Activated effector memory CD4-positive, alpha-beta T cell treated with Interleukin-2 at 50 U/mL for 16 hours (primary cell): ENCODE results near the gene PRR5L.
A peak's percentile ranks its signal among the peaks of the same experiment; 100 is the strongest.

ENCODE experiments used
- DNase-seq: peaks from one replicate; pipeline ENCODE4 v3.0.0-alpha.2; 2020

Gene PRR5L, protein sequence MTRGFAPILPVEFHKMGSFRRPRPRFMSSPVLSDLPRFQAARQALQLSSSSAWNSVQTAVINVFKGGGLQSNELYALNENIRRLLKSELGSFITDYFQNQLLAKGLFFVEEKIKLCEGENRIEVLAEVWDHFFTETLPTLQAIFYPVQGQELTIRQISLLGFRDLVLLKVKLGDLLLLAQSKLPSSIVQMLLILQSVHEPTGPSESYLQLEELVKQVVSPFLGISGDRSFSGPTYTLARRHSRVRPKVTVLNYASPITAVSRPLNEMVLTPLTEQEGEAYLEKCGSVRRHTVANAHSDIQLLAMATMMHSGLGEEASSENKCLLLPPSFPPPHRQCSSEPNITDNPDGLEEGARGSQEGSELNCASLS

DNA sequence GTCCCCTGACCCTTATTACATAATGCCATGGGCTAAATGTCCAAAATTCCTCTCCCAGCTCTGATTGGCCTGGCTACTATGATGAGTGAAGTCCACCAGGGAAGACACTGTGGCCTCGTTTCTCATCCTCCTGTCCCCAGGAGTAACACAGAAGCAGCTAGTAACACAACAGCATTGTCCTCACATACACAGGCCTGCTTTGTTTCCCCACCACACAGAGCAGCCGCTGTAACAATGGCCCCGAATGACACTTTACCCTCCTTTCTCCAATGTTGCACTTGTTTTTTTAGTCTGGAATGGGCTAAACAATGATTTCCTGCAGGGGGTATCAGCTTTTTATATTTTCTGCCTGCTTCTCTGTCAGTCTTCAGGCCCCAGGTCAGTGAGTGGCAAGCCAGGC is at the start of gene PRR5L:
Gene PRR5L (plus strand): TSS at position 363 of the 400 bp plus-strand sequence. CDS start 104,834 bp downstream, outside the sequence.
- no peak for DNase-seq

DNA sequence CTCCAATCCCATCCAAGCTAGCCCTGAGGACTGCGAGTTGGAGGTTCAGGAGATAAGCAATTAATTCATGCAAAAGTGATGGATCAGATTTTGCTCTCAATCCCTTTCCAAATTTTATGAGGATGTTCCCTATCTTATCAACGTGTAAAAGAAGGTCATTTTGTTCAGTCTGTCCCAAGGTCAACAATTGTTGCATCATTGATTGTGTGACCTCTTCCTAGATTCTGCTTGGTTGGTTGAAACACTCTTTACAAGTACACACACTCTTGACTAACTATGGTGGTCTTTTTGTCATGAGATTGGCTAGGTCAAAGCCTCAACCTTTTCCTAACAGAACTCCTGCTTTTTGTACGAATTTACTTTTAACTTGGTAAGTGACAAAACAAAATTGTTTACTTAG is 48.6 kb upstream of the PRR5L start:
- DNase-seq = no peak

DNA sequence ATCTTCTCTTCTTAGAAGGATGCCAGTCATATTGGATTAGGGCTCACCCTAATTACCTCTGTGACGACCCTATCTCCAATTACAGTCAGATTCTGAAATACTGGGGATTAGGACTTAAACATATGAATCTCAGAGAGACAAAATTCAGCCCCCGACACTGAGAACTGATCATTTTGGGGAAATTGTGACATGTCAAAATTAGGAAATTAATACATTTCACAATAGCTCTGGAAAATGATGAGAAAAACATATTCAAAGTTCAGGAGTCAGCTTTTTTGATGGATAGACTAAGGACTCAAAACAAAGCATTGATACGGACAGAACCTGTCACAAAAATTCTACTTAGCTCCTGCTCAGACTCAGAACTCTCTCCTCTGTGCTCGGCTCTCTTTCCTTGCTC is 47.7 kb upstream of the PRR5L start:
- no peak for DNase-seq

DNA sequence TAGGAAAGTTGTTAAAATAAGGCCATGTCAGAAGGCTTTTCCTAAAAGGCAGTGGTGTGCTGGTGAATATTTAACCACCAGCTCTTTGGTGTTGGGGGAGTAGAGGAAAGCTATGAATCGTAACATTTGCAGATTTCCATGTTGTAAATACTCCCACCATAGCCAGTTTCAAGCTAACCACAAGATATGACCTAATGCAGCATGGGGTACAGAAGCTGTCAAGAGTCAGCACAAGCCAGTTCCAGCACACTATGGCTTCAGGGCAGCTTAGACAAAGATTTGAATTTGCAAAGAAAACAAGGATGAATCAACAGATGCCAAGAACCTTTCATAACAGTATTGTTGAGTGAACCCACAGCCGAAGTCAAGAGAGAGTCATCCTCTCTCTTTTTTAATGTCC is 46.8 kb upstream of the PRR5L start:
- DNase-seq = no peak

DNA sequence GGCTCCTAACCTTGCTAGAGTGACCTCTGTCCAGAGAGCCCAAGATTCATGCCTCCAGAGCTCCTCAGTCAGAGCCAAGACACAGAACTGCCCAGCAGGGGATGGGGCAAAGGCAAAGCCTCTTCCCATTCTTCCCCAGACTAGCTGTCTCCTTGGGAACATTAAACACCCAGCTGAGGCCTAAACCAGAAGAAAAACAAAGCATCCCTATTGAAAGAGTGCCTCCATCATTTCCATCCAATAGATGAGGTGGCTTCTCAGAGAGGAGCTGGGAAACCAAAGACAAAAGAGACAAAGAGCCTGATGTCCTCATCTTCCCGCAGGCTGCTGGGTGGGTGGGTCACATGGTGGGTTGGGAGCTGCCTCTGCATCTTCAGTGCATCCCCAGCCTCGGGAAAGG is 44.3 kb upstream of the PRR5L start:
- DNase-seq = no peak

DNA sequence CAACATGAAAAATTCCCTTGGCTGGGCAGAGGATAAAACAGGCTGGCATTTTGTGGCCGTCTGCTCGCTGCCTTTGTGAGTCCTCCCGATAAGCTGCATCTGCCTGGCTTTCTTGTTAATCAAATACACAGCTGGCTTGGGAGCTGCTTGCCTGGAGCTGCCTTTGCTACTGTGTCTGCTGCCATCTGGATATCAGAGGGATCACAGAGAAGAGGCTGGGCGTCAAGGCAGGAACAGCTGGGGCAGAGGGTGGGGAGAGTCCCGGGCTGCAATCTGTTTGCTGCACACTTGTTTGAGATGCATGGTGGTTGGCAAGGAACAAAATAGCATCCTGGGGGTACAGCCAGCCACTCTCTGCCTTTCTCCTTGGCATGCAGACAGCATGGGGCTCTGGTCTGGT is 42.9 kb upstream of the PRR5L start:
- DNase-seq = no peak

DNA sequence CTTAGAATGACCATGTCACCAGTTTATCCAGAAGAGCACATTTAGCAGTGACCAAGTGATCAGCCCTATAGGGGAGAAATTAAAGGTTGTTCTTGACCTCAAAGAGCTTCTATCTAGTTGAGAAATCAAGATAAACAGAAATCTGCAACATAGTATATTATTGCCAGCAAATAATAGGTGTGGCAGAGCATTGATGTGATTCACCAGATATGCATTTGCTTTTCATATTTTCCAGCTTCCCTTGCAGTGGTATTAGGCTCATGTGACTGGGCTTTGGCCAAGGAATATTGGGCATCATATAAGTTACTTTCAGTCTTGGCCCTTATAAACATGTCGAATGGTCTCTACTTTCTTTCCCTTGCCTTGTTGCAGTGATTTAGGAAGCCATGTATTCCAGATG is 41.4 kb upstream of the PRR5L start:
- no peak for DNase-seq

DNA sequence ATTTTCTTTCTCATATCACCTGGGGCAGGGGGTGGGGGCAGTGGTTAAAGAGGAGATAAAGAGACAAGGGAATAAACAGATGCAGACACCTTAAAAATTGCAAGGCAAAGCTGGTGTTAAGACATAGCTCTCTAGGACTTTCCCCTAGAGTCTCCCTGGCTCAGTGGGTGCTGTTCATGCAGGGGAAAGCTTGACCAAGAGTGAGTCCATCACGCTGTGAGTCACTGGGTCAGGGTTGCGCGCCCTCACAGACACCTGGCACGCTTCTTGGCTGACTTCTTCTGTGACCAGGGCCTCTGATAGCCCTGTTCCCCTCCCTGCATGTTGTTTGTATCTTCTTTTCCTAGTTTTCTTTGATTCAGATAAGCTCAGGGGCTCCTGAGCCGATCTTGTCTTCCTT is 38.7 kb upstream of the PRR5L start:
- DNase-seq = no peak

DNA sequence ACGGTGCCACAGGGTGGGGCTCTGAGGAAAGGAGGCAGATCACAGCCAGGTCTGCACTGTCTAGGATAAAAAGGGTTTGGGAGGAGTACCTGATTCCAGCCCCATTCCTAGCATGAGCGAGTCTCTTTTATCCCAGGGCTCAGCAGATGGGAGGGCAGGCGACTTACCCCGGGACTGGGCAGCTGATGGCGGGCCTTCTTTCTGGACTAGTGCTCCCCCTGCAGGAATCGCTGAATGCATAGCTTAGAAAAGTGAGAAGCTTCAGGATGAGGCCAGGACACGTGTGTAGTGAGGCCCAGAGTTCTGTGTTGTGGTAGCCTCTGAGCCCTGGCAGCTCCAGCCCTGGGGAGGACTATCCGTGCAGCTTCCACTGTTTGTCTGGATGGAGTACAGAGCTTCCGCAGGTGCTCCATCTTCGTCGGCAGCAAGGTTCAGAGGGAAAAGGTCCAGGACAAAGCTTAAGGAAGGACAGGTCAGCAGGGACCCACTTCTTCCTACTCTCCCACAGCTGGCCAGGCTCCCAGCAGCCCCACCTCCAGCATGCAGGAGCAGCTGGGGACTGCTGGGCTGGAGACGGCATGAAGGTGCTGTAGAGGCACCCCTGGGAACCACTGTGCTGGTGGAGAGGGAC is 37.2 kb upstream of the PRR5L start:
- no peak for DNase-seq

DNA sequence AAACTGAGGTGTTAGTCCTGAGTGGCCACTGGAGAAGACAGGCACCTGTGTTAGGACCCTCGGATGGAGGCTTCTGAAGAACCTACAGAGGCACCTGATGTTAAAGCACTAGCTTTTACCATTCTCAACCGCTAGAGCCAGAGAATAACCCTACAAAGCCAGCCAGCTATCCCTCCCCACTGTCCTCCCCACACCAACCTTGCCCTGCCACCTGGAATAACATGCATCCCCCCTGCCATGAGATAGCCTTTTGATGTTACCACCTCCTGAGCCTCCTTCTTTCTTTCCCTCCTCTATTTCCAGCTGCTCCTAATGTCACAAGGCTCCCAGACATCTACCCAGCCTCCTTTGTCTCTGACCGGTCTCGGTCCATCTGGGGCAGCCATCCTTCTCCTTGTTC is 35.0 kb upstream of the PRR5L start:
- no peak for DNase-seq

DNA sequence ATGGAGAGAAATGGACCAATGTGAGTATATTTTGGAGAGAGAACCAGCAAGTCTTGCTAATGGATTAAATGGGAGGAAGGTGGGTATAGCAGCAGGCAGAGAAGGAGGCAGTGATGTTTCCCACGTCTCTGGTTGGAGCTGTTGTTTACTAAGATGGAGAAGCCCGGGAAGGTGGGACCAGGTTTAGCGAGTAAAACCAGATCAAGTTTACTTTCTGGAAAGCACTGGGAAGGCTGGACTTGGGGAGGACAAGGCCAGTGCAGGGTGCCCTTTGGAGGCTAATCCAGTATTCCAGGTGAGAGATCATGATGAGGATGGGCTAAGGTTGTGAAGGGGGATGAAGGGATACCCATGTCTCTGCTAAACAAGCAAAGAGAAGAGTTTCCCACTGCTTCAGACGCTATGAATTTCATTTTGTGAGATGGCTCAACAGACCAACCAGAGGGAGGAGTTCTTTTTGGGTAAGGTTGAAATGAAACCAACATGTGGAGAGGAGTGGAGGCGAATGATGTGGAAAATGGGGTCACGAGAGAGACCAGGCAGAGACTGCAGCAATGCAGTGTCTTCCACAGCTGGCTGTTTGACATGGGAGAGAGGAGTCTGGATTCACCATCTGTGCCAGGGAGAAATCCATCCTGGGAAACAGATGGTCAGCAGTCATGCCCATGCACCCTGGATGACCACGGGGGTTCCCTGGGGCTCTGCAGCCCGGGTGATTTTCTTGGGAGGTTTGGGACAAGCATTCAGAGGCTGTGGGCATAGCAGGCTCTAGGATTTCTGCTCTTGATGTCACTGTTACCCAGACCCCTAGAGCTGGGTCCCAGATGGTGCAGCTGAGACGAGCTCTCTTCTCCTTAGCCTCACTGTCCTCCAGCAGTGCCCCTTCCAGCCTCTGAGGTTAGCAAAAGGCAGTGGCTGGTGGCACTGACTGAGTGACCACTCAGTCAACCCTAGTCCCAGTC is 31.8 kb upstream of the PRR5L start:
- no peak for DNase-seq

DNA sequence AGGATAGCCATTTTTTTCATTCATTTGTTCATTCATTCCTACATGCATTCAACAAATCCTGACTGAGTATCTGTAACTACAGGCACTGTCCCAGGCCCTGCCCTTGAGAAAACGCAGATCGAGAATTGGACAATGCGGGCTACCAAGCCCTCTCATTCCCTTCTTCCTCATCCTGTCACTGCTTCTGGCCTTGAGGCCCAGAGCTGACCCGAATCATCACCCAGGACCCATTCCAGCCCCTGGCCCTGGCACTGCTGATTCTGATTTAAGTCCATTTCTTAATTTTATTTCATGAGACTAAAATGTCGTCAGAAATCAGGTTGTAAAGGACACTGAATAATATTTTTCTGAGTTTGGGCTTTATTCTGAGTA is 31.1 kb upstream of the PRR5L start:
- DNase-seq = no peak

DNA sequence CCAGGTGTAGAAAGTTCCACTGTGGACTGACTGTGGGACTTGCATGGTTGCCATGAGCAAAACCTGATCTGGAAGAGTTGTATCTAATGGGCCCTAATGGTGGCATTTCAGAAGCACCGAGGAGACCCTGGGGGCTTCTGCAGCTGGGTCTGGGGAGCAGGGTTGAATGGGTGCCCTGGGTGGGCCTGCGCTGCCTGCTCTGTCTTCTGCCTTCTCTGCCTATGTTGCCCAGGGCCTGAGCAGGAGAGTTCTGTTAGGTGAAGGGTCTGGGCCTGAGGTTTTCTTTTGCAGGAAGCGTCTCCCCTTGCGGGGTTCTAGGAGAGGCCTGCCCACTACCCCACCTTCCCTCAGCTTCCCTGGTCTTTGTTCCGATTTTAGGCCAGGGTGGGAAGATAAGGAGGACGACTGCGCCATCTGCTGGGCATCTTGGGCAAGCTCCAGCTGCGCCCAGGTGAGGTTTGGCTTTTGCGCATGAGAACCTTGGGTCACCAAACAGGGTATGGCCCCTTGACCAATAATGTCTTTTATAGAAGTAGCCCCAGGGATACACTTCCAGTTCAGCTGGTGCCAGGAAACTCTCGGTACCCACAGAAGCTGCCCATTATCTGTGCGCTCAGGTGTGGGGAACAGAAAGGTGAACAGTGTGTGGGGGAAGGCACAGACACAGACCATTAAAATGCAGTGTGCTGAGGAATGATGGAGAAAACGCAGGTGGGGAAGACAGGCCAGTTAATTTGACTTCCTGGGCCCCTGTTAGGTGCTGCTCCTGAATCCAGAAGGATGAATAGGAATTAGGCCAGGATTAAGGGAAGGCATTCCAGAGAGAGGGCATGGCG is 30.1 kb upstream of the PRR5L start:
- peak; percentile 14 for DNase-seq

DNA sequence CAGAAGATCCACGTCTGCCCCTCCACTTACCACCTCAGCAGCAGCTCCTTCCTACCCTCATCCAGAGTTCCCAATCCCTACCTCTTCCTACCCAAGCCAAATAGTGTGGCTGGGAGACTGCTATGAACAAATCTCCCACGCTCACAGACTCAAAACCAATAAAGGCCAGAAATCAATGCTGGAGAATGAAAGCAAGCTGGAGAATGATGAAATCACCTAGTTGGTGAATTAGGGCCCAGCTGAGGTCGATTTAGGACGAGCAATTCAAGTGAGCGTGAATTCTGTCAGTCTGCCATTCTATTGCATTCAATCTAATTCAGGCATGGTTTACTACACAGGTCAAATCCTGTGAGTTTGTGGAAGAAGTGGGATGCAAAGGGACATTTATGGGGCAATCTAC is 29.3 kb upstream of the PRR5L start:
- no peak for DNase-seq

DNA sequence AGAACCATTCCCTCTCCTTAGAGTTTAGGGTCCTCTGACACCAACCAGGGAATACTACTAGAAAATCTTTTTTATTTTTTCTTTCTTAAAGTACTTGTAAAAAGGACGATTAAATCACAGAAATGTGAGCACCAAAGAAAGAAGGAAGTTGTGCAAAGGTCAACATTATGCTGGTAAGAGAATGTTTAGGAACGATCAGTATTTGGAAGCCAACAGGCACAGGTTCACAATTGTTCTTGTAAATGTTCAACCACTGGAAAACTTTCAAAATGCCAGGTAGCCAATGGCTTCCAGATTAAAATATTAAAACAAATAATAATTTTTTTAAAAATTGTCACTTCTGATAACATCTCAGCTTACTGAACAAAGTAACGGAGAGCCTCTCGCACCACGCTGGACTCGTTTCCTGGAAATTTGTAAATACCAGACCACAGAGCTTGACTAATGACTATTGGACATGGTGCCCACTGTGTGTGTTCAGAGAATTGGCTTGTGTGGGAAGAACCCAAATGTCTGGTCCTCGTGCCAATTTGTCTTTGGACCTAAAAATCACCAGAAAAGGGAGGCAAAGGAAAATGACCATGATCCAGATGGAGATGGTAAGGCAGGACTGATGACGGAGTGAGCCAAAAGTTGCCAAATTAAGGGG is 27.6 kb upstream of the PRR5L start:
- no peak for DNase-seq

DNA sequence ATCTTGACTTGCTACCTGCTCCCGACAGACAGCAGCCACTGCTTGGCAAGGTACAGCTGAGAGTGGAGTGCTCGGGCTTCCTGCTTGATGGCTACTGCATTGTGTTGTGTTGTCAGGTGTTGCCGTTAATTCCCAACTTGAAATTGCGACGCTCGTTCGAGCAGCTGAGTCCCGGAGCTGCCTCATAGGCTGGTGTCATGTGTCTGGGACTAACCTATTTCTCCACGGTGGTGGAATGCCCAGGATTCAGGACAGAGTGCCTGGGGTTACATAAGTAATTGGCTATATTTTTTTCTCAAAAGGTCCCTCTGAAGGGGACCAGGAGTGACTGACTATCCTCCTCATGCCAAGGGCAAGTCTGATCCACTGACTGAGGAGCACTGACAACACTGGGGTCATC is 25.4 kb upstream of the PRR5L start:
- no peak for DNase-seq

DNA sequence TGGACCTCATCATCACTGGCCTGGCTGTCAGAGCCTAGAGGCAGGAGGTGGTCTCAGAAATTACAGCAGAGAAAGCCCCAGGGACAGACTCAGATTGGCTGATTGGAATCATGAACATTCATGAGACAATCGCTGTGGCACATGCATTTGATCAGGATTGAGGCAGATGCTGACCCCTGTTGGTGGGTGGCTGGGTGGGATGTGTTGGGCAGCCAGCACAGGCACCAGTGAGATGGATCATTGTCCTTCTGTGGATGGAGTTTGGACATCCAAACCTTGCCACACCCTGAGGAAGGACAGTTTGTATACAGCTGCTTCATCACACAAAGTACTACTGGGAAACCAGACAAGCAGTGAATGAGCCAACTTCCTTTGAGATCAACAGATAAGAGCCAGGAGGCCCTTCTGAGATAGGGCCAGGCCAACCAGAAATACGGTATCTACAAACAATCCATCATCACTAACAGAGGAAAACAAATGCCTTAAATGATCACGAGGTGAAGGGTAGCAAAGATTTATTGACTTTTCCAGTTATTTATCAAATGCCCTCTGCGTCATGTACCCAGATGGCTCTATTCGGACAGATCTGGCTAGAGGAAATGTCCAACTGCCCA is 24.2 kb upstream of the PRR5L start:
- no peak for DNase-seq

DNA sequence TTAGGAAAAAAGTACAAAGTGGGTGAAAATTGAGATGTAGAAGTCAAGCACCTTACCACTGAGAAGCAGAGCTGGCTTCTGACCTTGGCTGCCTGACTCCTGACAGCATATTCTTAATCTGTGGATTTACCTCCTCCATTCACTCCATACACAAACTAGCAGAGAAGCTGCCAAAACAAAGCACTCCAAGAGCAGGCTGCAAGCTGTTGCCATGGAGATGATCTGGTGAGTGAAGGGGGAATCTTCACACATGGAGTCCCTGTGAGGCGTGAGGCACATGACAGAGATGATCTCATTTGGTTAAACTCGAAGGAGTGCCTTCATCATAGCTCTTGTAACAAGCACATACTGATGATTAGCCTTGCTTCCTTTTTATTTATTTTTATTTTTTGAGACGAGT is 23.0 kb upstream of the PRR5L start:
- DNase-seq = no peak

DNA sequence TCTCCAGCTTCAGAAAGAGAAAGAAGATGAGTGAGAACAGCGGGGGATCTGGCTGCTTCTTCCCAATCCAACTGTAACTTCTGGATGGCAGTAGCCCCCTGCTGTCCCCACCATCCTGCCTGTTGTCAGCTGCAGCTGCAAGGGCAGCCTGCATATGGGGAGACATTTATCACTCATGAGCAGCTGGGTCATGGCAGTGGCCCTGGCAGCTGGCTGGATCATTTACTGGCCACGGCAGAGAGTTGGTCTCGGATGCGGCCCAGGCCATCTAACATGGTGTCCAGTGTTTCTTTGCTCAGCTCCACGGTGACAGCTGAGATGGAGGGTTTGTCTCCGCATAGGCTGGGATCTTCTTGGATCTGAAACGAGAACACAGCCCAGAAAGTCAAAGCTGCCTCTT is 21.7 kb upstream of the PRR5L start:
- DNase-seq = no peak

DNA sequence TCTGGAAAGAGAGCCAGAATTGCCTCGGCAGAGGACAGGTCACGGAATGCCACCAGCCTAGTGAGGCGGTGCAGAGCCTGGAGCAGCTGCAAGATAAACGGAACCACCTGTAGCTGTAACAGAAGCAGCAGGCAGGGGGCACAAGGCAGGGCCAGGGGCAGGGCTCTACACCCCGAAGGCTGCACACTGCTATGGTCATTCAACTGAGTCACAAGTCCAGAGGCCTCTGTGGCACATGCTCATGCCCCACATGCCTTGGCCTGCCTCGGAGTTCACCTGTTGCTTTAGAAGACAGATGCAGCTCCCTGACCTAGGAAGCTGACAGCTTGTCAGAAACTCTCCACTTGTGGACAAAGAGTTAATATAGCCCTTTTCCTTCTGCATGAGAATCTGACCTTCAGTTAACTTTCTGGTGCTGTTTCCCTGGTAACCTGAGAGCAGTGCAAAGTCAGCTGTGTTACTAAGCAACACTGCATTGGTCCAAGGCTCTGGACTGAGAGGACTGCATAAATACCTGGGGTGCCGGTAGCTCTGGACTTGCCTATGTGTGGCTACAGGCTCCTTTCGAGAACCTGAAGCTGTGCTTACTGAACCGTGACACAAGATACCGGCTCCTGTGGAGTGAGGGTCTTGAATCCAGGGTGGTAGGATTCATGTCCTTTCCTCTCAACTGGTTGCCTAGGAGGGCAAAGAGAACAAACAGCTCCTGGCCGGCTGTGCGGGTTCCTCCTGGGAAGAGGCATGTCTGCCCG is 17.4 kb upstream of the PRR5L start:
- no peak for DNase-seq

DNA sequence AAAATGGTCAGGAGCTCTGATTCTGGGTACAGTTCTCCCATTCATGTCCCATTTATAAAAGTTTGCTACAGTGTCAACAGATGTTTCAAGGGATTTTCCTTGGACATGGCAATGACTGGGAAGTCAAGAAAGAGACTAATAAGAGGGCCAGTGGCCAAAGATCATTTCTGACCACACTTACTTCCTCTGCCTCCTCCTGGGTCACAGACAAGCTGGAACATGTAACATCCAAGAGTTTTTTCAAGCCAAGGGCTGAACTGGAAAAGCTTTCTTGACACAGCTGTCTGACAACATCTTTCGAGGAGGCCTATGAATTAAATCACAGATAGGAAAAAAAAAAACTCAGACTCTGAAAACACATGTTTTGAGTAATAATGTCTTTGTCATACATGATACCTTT is 15.6 kb upstream of the PRR5L start:
- no peak for DNase-seq
